Bronchial epithelial cell (primary cell): ENCODE measurements around the gene ZNF302. TPM values are rescaled to one million over a fixed set of nuclear protein-coding genes. Genes with fewer than 3 reads are reported as not detected.
"Not testable (repeated sequence)": the region's sequence is repeated elsewhere in the genome, so short reads cannot be mapped to it uniquely, and the experiment has no call there.

Experiments
- DNase-seq: peaks from one replicate; pipeline ENCODE4 v3.0.0-alpha.2; 2010; ENCODE audit warnings: low read depth
- FAIRE-seq: peaks from 2 replicates; lab custom pipeline; 2011; peaks lifted over from hg19 to GRCh38; lab: Jason Lieb, UNC
- H3K27me3 ChIP-seq: 2 replicates; pipeline ENCODE4 v1.5.1; 2011; ENCODE audit warnings: low read length; ENCODE audit not compliant: control insufficient read depth, insufficient read depth
- H3K36me3 ChIP-seq: 2 replicates; pipeline ENCODE4 v1.5.1; 2011; ENCODE audit warnings: low read length; ENCODE audit not compliant: control insufficient read depth, insufficient read depth
- H3K4me3 ChIP-seq: 2 replicates; pipeline ENCODE4 v1.5.1; 2011; ENCODE audit warnings: mild to moderate bottlenecking, low read depth, low read length, control low read depth
- CTCF ChIP-seq: IDR thresholded peaks from 2 replicates; pipeline ENCODE4 v1.5.1; 2011; ENCODE audit warnings: mild to moderate bottlenecking, moderate library complexity, low read length, control low read depth, inconsistent platforms; ENCODE audit not compliant: insufficient read depth, severe bottlenecking
- total RNA-seq: library from RNA; depleted of rRNA; stranded (reverse); fragments of >200 nt; gene quantifications from 2 replicates; pipeline ENCODE4 v1.2.1, GENCODE V29; 2014

ZNF302 gene
- total RNA-seq, 1 donor from 2014 or later: 7.4 TPM

- FAIRE-seq (no peak), DNase-seq (peak; percentile 12)
- TF ChIP-seq CTCF: peak; percentile 32
- Histone ChIP-seq H3K4me3 (no peak overlapping the region), H3K36me3 (no peaks in the 10 kb centered on the region), H3K27me3 (no peaks in the 10 kb centered on the region)
Observed at GRCh38 chr19:34662919-34663318, 14.6 kb upstream of the ZNF302 start.

GRCh38 chr19:34664168-34664567 is 13.3 kb upstream of the ZNF302 start:
- FAIRE-seq: no peak

GRCh38 chr19:34664870-34665269 is 12.6 kb upstream of the ZNF302 start:
- DNase-seq: no peak
- FAIRE-seq: peak; percentile 13
- H3K4me3 ChIP-seq: no peak overlapping the region
- H3K36me3 ChIP-seq: no peaks in the 10 kb centered on the region
- no peak for TF ChIP-seq CTCF
- no peaks in the 10 kb centered on the region for H3K27me3 ChIP-seq

More at GRCh38 chr19:34664168-34664567, 13.3 kb upstream of the ZNF302 start:
- Histone ChIP-seq H3K36me3 (no peaks in the 10 kb centered on the region), H3K4me3 (no peak overlapping the region), H3K27me3 (no peaks in the 10 kb centered on the region)
- no peak for DNase-seq
- no peak for TF ChIP-seq CTCF

GRCh38 chr19:34665275-34665674 is 12.2 kb upstream of the ZNF302 start:
- peak; percentile 50 for FAIRE-seq
- not testable (repeated sequence) for H3K4me3 ChIP-seq, DNase-seq, H3K36me3 ChIP-seq, H3K27me3 ChIP-seq

GRCh38 chr19:34666200-34666957 is 11.1 kb upstream of the ZNF302 start:
- FAIRE-seq (no peak), DNase-seq (no peak)
- no peak for TF ChIP-seq CTCF
- Histone ChIP-seq H3K27me3 (no peaks in the 10 kb centered on the region), H3K4me3 (no peak overlapping the region), H3K36me3 (no peaks in the 10 kb centered on the region)

GRCh38 chr19:34666958-34667265 is 10.6 kb upstream of the ZNF302 start:
- Histone ChIP-seq H3K36me3 (no peaks in the 10 kb centered on the region), H3K4me3 (no peak overlapping the region), H3K27me3 (no peaks in the 10 kb centered on the region)
- DNase-seq (no peak), FAIRE-seq (no peak)
- TF ChIP-seq CTCF: no peak
